ENCODE data around the gene SPAST. TPM values are rescaled to one million over a fixed set of nuclear protein-coding genes. Genes with fewer than 3 reads are reported as not detected.

The SPAST gene
- total RNA-seq, 1 experiment from 2014 or later: 32.8 TPM

GRCh38 chr2:32043561-32043960 is 19.8 kb upstream of the SPAST start:
- Histone ChIP-seq H3K4ac (ENCODE audit: low read depth, low read length) (no peak overlapping the region), H3K56ac (ENCODE audit: insufficient read length, low read depth, low read length) (no peak overlapping the region), H4K20me1 (ENCODE audit: control insufficient read depth, insufficient read depth, insufficient read length) (no peaks in the 10 kb centered on the region), H3K23ac (ENCODE audit: insufficient read length, low read depth, low read length) (no peak overlapping the region), H4K91ac (ENCODE audit: insufficient read length, low read depth, low read length) (no peak overlapping the region), H2AK5ac (ENCODE audit: insufficient read length, low read length) (no peak overlapping the region), H3K18ac (ENCODE audit: insufficient read length, low read depth, low read length) (no peak overlapping the region), H3K79me1 (ENCODE audit: insufficient read depth, low read depth, low read length, poor library complexity, severe bottlenecking) (no peaks in the 10 kb centered on the region), H2BK12ac (ENCODE audit: insufficient read length, low read depth, low read length) (no peak overlapping the region), H4K5ac (ENCODE audit: insufficient read length, low read depth, low read length) (no peak overlapping the region), H3K27ac (ENCODE audit: insufficient read length, low read depth, low read length) (no peak overlapping the region), H2BK5ac (ENCODE audit: insufficient read length, low read length) (no peak overlapping the region), H3K4me2 (ENCODE audit: insufficient read depth, insufficient read length, low read length) (no peak overlapping the region), H2BK120ac (ENCODE audit: low read depth, low read length, poor library complexity, severe bottlenecking) (no peak overlapping the region), H4K8ac (replicated peaks; ENCODE audit: insufficient read length, low read depth, low read length) (no peak overlapping the region), H3K4me1 (ENCODE audit: insufficient read depth, low read length) (no peaks in the 10 kb centered on the region), H3K27me3 (ENCODE audit: insufficient read depth, low read length) (no peaks in the 10 kb centered on the region), H3K79me2 (ENCODE audit: insufficient read depth, low read length) (peaks cover 4% of the 10 kb centered on the region; the same call in 1 of the 2 replicates), H3K9ac (ENCODE audit: extremely low read depth, insufficient read length, low read length) (no peak overlapping the region), H2BK20ac (ENCODE audit: low read depth, low read length, poor library complexity, severe bottlenecking) (no peak overlapping the region), H3K23me2 (ENCODE audit: insufficient read length, low read depth, low read length, poor library complexity, severe bottlenecking) (peaks cover 4% of the 10 kb centered on the region), H3K14ac (ENCODE audit: insufficient read depth, low read length) (no peak overlapping the region), H3K9me3 (ENCODE audit: control insufficient read depth, low read depth, low read length) (no peaks in the 10 kb centered on the region), H2AFZ (ENCODE audit: low read length) (no peak overlapping the region), H3T11ph (ENCODE audit: low read length) (no peak overlapping the region), H2BK15ac (ENCODE audit: low read depth, low read length) (no peak overlapping the region)
- Mint-ChIP-seq H3K27me3 (ENCODE audit: low read depth) (no peaks in the 10 kb centered on the region), H3K4me3 (no peak overlapping the region), H3K4me1 (peaks cover 4 to 10% of the 10 kb centered on the region in 2 experiments), H3K36me3 (ENCODE audit: insufficient read depth in 1 of 3, low read depth in 3 of 3) (peaks cover 0 to 5% (median 0%) of the 10 kb centered on the region in 3 experiments; a peak in 2 of 7 replicates), H3K27ac (no peak overlapping the region; a peak in 1 of 7 replicates), H3K9me3 (no peaks in the 10 kb centered on the region)
- no CpG with 5 or more reads among the region's 7 CpGs for WGBS (ENCODE audit: extremely low coverage, insufficient read length, low lambda C conversion rate)
- no peak for TF ChIP-seq CTCF (conservative IDR thresholded peaks at IDR 0.05)
- DNase-seq: no peak

All from H9 (cell line).